Measurements from ENCODE around the gene NKIRAS2. TPM values are rescaled to one million over a fixed set of nuclear protein-coding genes. Genes with fewer than 3 reads are reported as not detected.
A peak's percentile ranks its signal among the peaks of the same experiment; 100 is the strongest.

The NKIRAS2 gene
- 10 to 100 TPM; 14.3 to 15.6 TPM for total RNA-seq
- 20.3 to 26.0 reads per million in 2 donors for total RNA-seq

- H3K9me3 ChIP-seq (ENCODE audit: control insufficient read depth, low read length, poor library complexity, severe bottlenecking), result no peaks in the 10 kb centered on the region
- DNase-seq (peak; percentile 86 to 93 (median 91)), ATAC-seq (peak; percentile 78)
- Mint-ChIP-seq H3K36me3 (ENCODE audit: low read depth) (peaks cover 8% of the 10 kb centered on the region), H3K27ac (peak within 1 kb of the TSS; percentile 93), H3K4me3 (peak within 1 kb of the TSS; percentile 92), H3K4me1 (peaks cover 39% of the 10 kb centered on the region), H3K27me3 (no peaks in the 10 kb centered on the region)
These were observed at the start of gene NKIRAS2 for GRCh38 chr17:42019509-42020404. NKIRAS2 (plus strand) TSS chr17:42020090; CDS start chr17:42021578, 1,488 bp downstream.

GRCh38 chr17:41970901-41971331, 49.0 kb upstream of the NKIRAS2 start:
- Mint-ChIP-seq H3K27ac (peak overlapping the region; percentile 47), H3K27me3 (no peaks in the 10 kb centered on the region), H3K4me3 (no peak overlapping the region), H3K36me3 (ENCODE audit: low read depth) (no peaks in the 10 kb centered on the region), H3K4me1 (peaks cover 20% of the 10 kb centered on the region)
- no peaks in the 10 kb centered on the region for H3K9me3 ChIP-seq (ENCODE audit: control insufficient read depth, low read length, poor library complexity, severe bottlenecking)
- ATAC-seq (no peak), DNase-seq (no peak)

- H3K9me3 ChIP-seq (ENCODE audit: control insufficient read depth, low read length, poor library complexity, severe bottlenecking), result no peaks in the 10 kb centered on the region
- no peak overlapping the region for H3K4me3 Mint-ChIP-seq
- ATAC-seq (no peak), DNase-seq (no peak)
- H3K27ac Mint-ChIP-seq, result peak overlapping the region; percentile 47
- H3K27me3 Mint-ChIP-seq, result no peaks in the 10 kb centered on the region
- no peaks in the 10 kb centered on the region for H3K36me3 Mint-ChIP-seq (ENCODE audit: low read depth)
- H3K4me1 Mint-ChIP-seq, result peaks cover 20% of the 10 kb centered on the region
These were observed 48.0 kb upstream of the NKIRAS2 start for GRCh38 chr17:41971721-41972523.

- no peak for DNase-seq
- Mint-ChIP-seq H3K4me3 (no peak overlapping the region), H3K36me3 (ENCODE audit: low read depth) (peaks cover 2% of the 10 kb centered on the region), H3K27me3 (no peaks in the 10 kb centered on the region), H3K4me1 (peaks cover 19% of the 10 kb centered on the region), H3K27ac (peak overlapping the region; percentile 14)
- no peak for ATAC-seq
- no peaks in the 10 kb centered on the region for H3K9me3 ChIP-seq (ENCODE audit: control insufficient read depth, low read length, poor library complexity, severe bottlenecking)
These were observed 47.1 kb upstream of the NKIRAS2 start for GRCh38 chr17:41972571-41973407.

- Mint-ChIP-seq H3K27me3 (no peaks in the 10 kb centered on the region), H3K4me1 (peaks cover 17% of the 10 kb centered on the region), H3K4me3 (peak overlapping the region; percentile 12), H3K36me3 (ENCODE audit: low read depth) (peaks cover 6% of the 10 kb centered on the region), H3K27ac (no peak overlapping the region)
- ATAC-seq (no peak), DNase-seq (no peak)
- no peaks in the 10 kb centered on the region for H3K9me3 ChIP-seq (ENCODE audit: control insufficient read depth, low read length, poor library complexity, severe bottlenecking)
These were observed 46.5 kb upstream of the NKIRAS2 start for GRCh38 chr17:41973408-41973811.

GRCh38 chr17:41974031-41974430, 45.9 kb upstream of the NKIRAS2 start:
- Mint-ChIP-seq H3K4me3 (no peak overlapping the region), H3K4me1 (peaks cover 15% of the 10 kb centered on the region), H3K27ac (peak overlapping the region; percentile 47), H3K27me3 (no peaks in the 10 kb centered on the region), H3K36me3 (ENCODE audit: low read depth) (peaks cover 6% of the 10 kb centered on the region)
- no peaks in the 10 kb centered on the region for H3K9me3 ChIP-seq (ENCODE audit: control insufficient read depth, low read length, poor library complexity, severe bottlenecking)
- no peak for ATAC-seq
- no peak for DNase-seq

GRCh38 chr17:41974658-41975057, 45.2 kb upstream of the NKIRAS2 start:
- Mint-ChIP-seq H3K4me1 (peaks cover 15% of the 10 kb centered on the region), H3K4me3 (no peak overlapping the region), H3K27ac (peak overlapping the region; percentile 47), H3K27me3 (no peaks in the 10 kb centered on the region), H3K36me3 (ENCODE audit: low read depth) (peaks cover 6% of the 10 kb centered on the region)
- DNase-seq (no peak), ATAC-seq (no peak)
- H3K9me3 ChIP-seq (ENCODE audit: control insufficient read depth, low read length, poor library complexity, severe bottlenecking), result no peaks in the 10 kb centered on the region

GRCh38 chr17:41975099-41976083, 44.5 kb upstream of the NKIRAS2 start:
- H3K27me3 Mint-ChIP-seq, result no peaks in the 10 kb centered on the region
- H3K4me3 Mint-ChIP-seq, result no peak overlapping the region
- H3K9me3 ChIP-seq (ENCODE audit: control insufficient read depth, low read length, poor library complexity, severe bottlenecking), result no peaks in the 10 kb centered on the region
- no peak for DNase-seq
- H3K36me3 Mint-ChIP-seq (ENCODE audit: low read depth), result peaks cover 6% of the 10 kb centered on the region
- no peak overlapping the region for H3K27ac Mint-ChIP-seq
- no peak for ATAC-seq
- H3K4me1 Mint-ChIP-seq, result peaks cover 15% of the 10 kb centered on the region

- Mint-ChIP-seq H3K36me3 (ENCODE audit: low read depth) (peaks cover 6% of the 10 kb centered on the region), H3K4me1 (peaks cover 13% of the 10 kb centered on the region), H3K4me3 (no peak overlapping the region), H3K27me3 (no peaks in the 10 kb centered on the region), H3K27ac (no peak overlapping the region)
- ATAC-seq (no peak), DNase-seq (no peak)
- H3K9me3 ChIP-seq (ENCODE audit: control insufficient read depth, low read length, poor library complexity, severe bottlenecking), result no peaks in the 10 kb centered on the region
These were observed 43.6 kb upstream of the NKIRAS2 start for GRCh38 chr17:41976142-41976768.

- Mint-ChIP-seq H3K27me3 (no peaks in the 10 kb centered on the region), H3K4me3 (no peak overlapping the region), H3K27ac (no peak overlapping the region), H3K36me3 (ENCODE audit: low read depth) (peaks cover 9% of the 10 kb centered on the region), H3K4me1 (peaks cover 8% of the 10 kb centered on the region)
- H3K9me3 ChIP-seq (ENCODE audit: control insufficient read depth, low read length, poor library complexity, severe bottlenecking), result no peaks in the 10 kb centered on the region
- ATAC-seq, result no peak
- no peak for DNase-seq
These were observed 41.9 kb upstream of the NKIRAS2 start for GRCh38 chr17:41977991-41978390.

- H3K27ac Mint-ChIP-seq, result no peak overlapping the region
- no peak overlapping the region for H3K4me3 Mint-ChIP-seq
- no peak for DNase-seq
- H3K4me1 Mint-ChIP-seq, result peaks cover 4% of the 10 kb centered on the region
- no peak for ATAC-seq
- H3K36me3 Mint-ChIP-seq (ENCODE audit: low read depth), result peaks cover 13% of the 10 kb centered on the region
- H3K27me3 Mint-ChIP-seq, result no peaks in the 10 kb centered on the region
- no peaks in the 10 kb centered on the region for H3K9me3 ChIP-seq (ENCODE audit: control insufficient read depth, low read length, poor library complexity, severe bottlenecking)
These were observed 37.7 kb upstream of the NKIRAS2 start for GRCh38 chr17:41982026-41982760.

Data from T-helper 17 cell (primary cell).